Esophagus (tissue), 2 donors: Measurements from ENCODE around the gene DPP6. TPM values are rescaled to one million over a fixed set of nuclear protein-coding genes. Genes with fewer than 3 reads are reported as not detected.

Experiments
- H3K27ac ChIP-seq, 2 donors: one replicate each; pipeline ENCODE4 v1.5.1; 2013; ENCODE audit warnings: low read depth in 2 of 2, mild to moderate bottlenecking in 2 of 2, inconsistent platforms in 1 of 2, low read length in 1 of 2, moderate library complexity in 1 of 2
- H3K27me3 ChIP-seq, 2 donors: one replicate each; pipeline ENCODE4 v1.6.1; 2013; ENCODE audit warnings: low read length in 2 of 2, control low read depth in 1 of 2, mild to moderate bottlenecking in 1 of 2; ENCODE audit not compliant: insufficient read depth in 2 of 2, control insufficient read depth in 1 of 2
- H3K36me3 ChIP-seq, 2 donors: one replicate each; pipeline ENCODE4 v1.6.1; 2013; ENCODE audit warnings: low read length in 1 of 2; ENCODE audit not compliant: control insufficient read depth in 2 of 2, insufficient read depth in 2 of 2
- H3K4me1 ChIP-seq, 2 donors: one replicate each; pipeline ENCODE4 v1.6.1; 2013; ENCODE audit warnings: low read length in 1 of 2; ENCODE audit not compliant: control insufficient read depth in 2 of 2, insufficient read depth in 2 of 2
- H3K4me3 ChIP-seq, 2 donors: one replicate each; pipeline ENCODE4 v1.5.1; 2013; ENCODE audit warnings: low read length in 2 of 2, mild to moderate bottlenecking in 2 of 2, low read depth in 1 of 2, moderate library complexity in 1 of 2
- H3K9me3 ChIP-seq, 2 donors: one replicate each; pipeline ENCODE4 v1.6.1; 2013; ENCODE audit warnings: mild to moderate bottlenecking in 2 of 2, low read depth in 1 of 2, low read length in 1 of 2, moderate library complexity in 1 of 2; ENCODE audit not compliant: control insufficient read depth in 2 of 2, insufficient read depth in 1 of 2
- WGBS, 2 donors: extraction: QIAGEN DNeasy Blood & Tissue Kit; methylation state at CpG; one replicate each; pipeline ENCODE4 v1.1.7; 2013; 5-methylcytosine and 5-hydroxymethylcytosine counted together
- polyA plus RNA-seq, 2 donors: library from polyadenylated mRNA; stranded (reverse); fragments of 200-250 nt; gene quantifications; one replicate each; pipeline ENCODE4 v1.2.3, GENCODE V29; 2013
- donor health status: healthy with polysubstance abuse.
- donor health status: Bipolar disorder and iron deficiency.

Gene DPP6
- polyA plus RNA-seq, 2 donors: 0.24 to 0.60 TPM

- Histone ChIP-seq H3K27me3 (no peaks in the 10 kb centered on the region), H3K4me1 (no peaks in the 10 kb centered on the region), H3K27ac (no peak overlapping the region), H3K36me3 (no peaks in the 10 kb centered on the region), H3K9me3 (peaks cover 3 to 10% of the 10 kb centered on the region in 2 donors), H3K4me3 (no peak overlapping the region)
- 71% methylated on average over 16 of the region's 16 CpGs for WGBS, 2 donors
Measured at GRCh38 chr7:154781369-154782303, 729.4 kb downstream of the DPP6 start.

- no peaks in the 10 kb centered on the region for H3K4me1 ChIP-seq
- no peak overlapping the region for H3K4me3 ChIP-seq
- peaks cover 3 to 10% of the 10 kb centered on the region in 2 donors for H3K9me3 ChIP-seq
- no peaks in the 10 kb centered on the region for H3K27me3 ChIP-seq
- H3K36me3 ChIP-seq: no peaks in the 10 kb centered on the region
- 77 to 79% methylated on average over 18 of the region's 18 CpGs for WGBS, 2 donors
- H3K27ac ChIP-seq: no peak overlapping the region
Measured at GRCh38 chr7:154783281-154783909, 731.2 kb downstream of the DPP6 start.

- Histone ChIP-seq H3K9me3 (peaks cover 2 to 3% of the 10 kb centered on the region in 2 donors), H3K27ac (no peak overlapping the region), H3K4me3 (no peak overlapping the region), H3K36me3 (no peaks in the 10 kb centered on the region), H3K27me3 (no peaks in the 10 kb centered on the region), H3K4me1 (no peaks in the 10 kb centered on the region)
- 51 to 81% methylated on average over 2 of the region's 2 CpGs for WGBS, 2 donors
Measured at GRCh38 chr7:154785898-154786297, 733.7 kb downstream of the DPP6 start.

- no peaks in the 10 kb centered on the region for H3K36me3 ChIP-seq
Measured at GRCh38 chr7:154789404-154789803, 737.2 kb downstream of the DPP6 start.

GRCh38 chr7:154791611-154792010, 739.4 kb downstream of the DPP6 start:
- Histone ChIP-seq H3K9me3 (peaks cover 0 to 2% of the 10 kb centered on the region in 2 donors), H3K4me3 (no peak overlapping the region), H3K27me3 (no peaks in the 10 kb centered on the region), H3K27ac (no peak overlapping the region), H3K36me3 (no peaks in the 10 kb centered on the region), H3K4me1 (peaks cover 0 to 5% of the 10 kb centered on the region in 2 donors)
- 80% methylated on average over 4 of the region's 4 CpGs for WGBS, 2 donors

More at GRCh38 chr7:154789404-154789803, 737.2 kb downstream of the DPP6 start:
- no peak overlapping the region for H3K27ac ChIP-seq
- 71 to 73% methylated on average over 6 of the region's 6 CpGs for WGBS, 2 donors
- H3K4me3 ChIP-seq: no peak overlapping the region
- H3K27me3 ChIP-seq: no peaks in the 10 kb centered on the region
- H3K9me3 ChIP-seq: no peaks in the 10 kb centered on the region
- H3K4me1 ChIP-seq: peaks cover 0 to 4% of the 10 kb centered on the region in 2 donors

GRCh38 chr7:154792436-154793055, 740.3 kb downstream of the DPP6 start:
- Histone ChIP-seq H3K36me3 (no peaks in the 10 kb centered on the region), H3K27me3 (no peaks in the 10 kb centered on the region)
- WGBS, 2 donors: 76 to 83% methylated on average over 7 of the region's 7 CpGs

GRCh38 chr7:154794147-154794780, 742.1 kb downstream of the DPP6 start:
- Histone ChIP-seq H3K27ac (no peak overlapping the region), H3K9me3 (peaks cover 2 to 3% of the 10 kb centered on the region in 2 donors), H3K4me3 (no peak overlapping the region), H3K4me1 (peaks cover 0 to 5% of the 10 kb centered on the region in 2 donors), H3K27me3 (no peaks in the 10 kb centered on the region), H3K36me3 (no peaks in the 10 kb centered on the region)
- 15 to 18% methylated on average over 42 to 50 of the region's 50 CpGs for WGBS, 2 donors

More at GRCh38 chr7:154792436-154793055, 740.3 kb downstream of the DPP6 start:
- H3K9me3 ChIP-seq: peaks cover 0 to 2% of the 10 kb centered on the region in 2 donors
- H3K4me1 ChIP-seq: peaks cover 0 to 5% of the 10 kb centered on the region in 2 donors
- H3K4me3 ChIP-seq: no peak overlapping the region
- no peak overlapping the region for H3K27ac ChIP-seq

- H3K27ac ChIP-seq: no peak overlapping the region
- H3K4me3 ChIP-seq: no peak overlapping the region
- peaks cover 0 to 5% of the 10 kb centered on the region in 2 donors for H3K4me1 ChIP-seq
- no peaks in the 10 kb centered on the region for H3K36me3 ChIP-seq
- peaks cover 2 to 3% of the 10 kb centered on the region in 2 donors for H3K9me3 ChIP-seq
- WGBS, 2 donors: 54 to 62% methylated on average over 4 of the region's 4 CpGs
- no peaks in the 10 kb centered on the region for H3K27me3 ChIP-seq
Measured at GRCh38 chr7:154795014-154795413, 742.8 kb downstream of the DPP6 start.

- no peaks in the 10 kb centered on the region for H3K36me3 ChIP-seq
- no peak overlapping the region for H3K4me3 ChIP-seq
- H3K9me3 ChIP-seq: peaks cover 2 to 3% of the 10 kb centered on the region in 2 donors
- WGBS, 2 donors: 69 to 79% methylated on average over 13 of the region's 13 CpGs
- peaks cover 0 to 5% of the 10 kb centered on the region in 2 donors for H3K4me1 ChIP-seq
- no peaks in the 10 kb centered on the region for H3K27me3 ChIP-seq
- H3K27ac ChIP-seq: no peak overlapping the region
Measured at GRCh38 chr7:154795437-154795836, 743.2 kb downstream of the DPP6 start.
